GM18870 (cell line): Measurements from ENCODE around the gene DGCR6L.
"Not testable (repeated sequence)": the region's sequence is repeated elsewhere in the genome, so short reads cannot be mapped to it uniquely, and the experiment has no call there.

Source experiments
- ATAC-seq: cut with Tn5 transposase; IDR thresholded peaks from one replicate; pipeline ENCODE4 v1.9.1; 2021; ENCODE audit warnings: moderate library complexity; ENCODE audit not compliant: unreplicated experiment

The DGCR6L gene

GRCh38 chr22:20292673-20293232, 27.1 kb downstream of the DGCR6L start:
- no peak for ATAC-seq

DNA sequence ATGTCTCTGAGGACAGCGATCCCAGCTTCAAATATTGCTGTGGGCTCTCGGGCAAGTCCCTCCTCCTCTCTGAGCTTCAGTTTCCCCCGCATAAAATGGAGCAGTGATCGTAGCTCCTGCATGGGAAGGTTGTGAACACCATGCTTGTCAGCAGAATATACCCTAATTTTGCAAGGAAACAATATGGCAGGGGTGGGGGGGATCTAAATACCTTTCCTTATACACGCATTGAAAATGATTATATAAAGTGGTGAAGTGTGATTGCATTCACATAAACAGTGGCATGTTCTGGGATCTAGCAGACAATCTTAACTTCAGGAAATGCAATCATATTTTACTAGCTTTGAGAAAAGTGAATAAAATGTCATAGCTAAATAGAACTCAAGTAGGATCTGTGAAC, 27.8 kb downstream of the DGCR6L start:
- no peak for ATAC-seq

DNA sequence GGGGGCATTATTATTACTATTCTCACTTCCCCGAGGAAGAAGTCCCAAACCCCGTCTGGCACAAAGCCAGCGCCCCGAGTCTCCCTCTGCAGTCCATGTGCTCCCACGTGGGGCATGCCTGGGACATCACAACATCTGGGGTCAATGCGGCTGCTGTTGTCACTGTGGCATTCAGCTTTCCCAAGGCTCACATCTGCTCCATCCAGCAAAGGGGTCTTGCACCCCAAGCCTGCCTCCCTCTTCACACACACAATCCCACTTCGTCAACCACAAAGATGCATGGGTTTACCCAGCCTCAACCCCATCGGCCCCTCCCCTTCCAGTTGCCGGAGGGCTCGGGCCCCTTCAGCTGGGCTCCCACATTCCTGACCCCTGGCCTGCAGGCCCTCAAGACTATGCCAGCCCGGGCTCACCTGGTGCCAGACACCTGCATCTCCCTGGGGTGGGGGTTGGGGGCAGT, 28.2 kb downstream of the DGCR6L start:
- ATAC-seq, result no peak

- ATAC-seq, result no peak
These were observed 28.6 kb downstream of the DGCR6L start for GRCh38 chr22:20291249-20291586.

GRCh38 chr22:20290578-20291248, 29.1 kb downstream of the DGCR6L start:
- no peak for ATAC-seq

DNA sequence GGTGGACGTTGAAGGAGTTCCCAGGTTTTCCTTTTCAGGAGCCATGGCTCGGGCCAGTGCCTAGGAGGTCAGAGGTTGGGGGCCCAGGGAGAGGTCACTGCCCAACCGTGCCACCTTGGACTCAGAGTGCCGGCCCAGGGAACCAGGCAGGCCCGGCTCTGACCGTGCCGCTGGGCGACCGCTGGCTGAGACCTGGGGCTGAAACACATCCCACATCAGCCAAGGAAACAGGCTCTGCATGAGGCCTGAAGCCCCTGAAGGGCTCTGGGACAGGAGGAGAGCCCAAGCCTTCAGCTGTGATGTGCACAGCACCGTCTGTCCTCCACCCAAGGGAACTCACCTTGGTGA, 29.8 kb downstream of the DGCR6L start:
- ATAC-seq, result no peak

DNA sequence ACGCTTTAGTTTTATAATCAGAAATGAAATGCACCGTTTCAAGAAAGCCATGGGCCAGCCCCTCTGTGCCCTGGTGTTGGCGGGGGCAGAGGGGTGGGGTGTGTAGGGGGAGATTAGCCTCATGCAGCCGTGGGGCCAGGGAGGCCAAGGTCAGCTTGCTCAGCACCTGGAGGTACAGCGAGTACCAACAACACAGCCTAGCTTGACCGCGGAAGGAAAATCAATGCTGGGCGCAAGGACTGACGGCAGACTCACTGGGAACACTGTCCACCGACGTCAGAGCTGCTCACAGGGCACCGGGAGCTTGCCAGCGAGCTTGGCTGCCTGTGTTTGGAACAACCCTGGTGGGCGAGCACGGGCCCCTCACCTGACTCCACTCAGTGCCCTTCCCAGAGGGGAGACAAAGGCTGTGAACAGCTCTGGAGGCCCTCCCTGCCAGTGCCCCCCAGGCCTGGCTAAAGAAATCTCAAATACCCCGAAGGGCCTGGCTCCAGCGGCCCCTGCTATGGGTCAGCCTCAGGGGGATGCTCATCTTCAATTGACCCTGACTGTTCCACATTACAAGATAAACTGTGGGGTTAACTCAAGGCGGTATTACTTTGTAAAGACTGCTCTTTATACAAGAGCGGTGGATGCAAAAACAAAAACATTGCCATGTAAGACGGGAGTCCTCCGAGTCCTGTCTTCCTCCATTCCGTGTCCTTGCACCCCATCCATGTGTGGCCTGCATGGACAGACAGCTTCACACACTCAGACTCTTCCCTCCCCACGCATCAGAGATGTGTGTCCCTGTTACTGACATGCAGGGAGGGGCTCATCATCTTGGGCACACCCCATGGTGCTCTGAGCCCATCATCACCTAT, 30.4 kb downstream of the DGCR6L start:
- ATAC-seq, result not testable (repeated sequence)

GRCh38 chr22:20286784-20287423, 33.0 kb downstream of the DGCR6L start:
- not testable (repeated sequence) for ATAC-seq

DNA sequence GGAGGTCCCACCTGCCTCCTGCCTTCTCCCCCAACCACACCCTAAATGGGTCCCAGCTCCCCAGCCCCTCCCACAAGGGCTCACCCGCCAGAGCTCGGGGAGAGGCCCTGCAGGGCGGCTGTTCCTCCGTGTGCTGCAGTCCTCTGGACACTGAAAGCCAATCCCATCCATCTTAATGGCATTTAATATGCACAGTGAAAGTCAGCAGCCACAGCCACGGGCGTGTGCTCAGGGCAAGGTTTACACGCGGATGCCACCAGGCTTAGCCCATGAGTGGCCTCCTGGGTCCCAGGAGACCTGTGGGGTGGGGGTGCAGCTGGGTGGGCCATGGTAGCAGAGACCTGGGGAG, 33.6 kb downstream of the DGCR6L start:
- not testable (repeated sequence) for ATAC-seq

DNA sequence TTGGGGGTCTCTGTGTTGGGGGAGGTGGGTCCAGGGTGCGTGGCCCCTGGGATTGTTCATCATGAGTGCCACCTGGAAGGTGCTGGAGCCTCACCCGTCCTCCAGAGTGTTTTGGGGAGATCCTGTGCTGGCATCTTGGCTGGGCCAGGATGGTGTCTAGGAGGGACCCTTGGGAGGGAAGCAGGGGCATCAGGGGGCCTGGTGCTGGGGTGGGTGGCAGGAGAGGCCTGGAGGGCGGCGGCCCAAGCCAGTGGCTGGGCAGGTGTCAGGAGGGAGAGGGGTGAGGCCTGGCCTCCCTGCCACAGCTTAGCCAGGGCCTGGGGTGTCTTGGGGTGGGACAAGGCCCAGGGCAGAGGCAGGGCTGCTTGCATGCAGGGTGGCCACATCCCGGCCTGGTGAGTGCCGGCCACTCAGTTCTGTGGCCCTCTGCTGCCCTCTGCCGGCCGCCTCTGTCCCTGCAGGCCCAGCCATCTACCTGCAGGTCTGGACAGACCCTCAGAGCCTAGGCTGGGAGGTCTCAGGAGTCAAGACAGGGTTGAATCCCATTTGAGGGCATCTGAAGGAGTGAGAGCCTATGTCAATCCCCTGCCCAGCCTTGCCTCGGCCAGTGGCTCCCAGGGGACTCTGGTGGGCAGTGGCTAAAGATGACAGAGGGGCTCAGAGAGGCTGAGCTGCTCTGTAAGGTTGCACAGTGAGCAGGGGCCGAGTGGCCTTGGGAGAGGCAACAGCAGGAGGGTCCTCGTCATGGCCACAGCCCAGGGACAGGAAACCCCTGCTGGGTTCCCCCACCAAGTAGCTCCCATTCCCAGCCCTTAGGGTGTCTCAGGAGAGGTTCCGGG, 34.2 kb downstream of the DGCR6L start:
- ATAC-seq, result not testable (repeated sequence)

GRCh38 chr22:20284471-20285086, 35.3 kb downstream of the DGCR6L start:
- no peak for ATAC-seq

DNA sequence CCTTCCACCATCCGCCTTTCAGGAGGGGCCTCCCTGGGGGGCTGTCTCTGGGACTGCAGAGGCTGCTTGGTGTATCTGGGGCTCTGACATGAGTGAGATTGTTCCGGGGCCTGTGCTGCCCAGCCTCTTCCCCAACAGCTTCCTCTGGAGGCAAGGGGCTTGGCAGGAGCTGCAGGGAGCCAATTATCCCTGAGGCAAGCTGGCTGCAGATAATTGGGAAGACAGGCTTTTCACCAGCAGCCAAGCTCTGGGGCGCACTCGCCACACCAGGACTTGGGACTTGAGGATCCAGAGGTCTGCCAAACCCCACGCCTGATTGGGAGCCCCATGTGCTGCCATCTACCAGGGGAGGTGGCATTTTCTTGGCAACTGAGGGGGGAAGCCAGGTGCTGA, 36.2 kb downstream of the DGCR6L start:
- no peak for ATAC-seq

DNA sequence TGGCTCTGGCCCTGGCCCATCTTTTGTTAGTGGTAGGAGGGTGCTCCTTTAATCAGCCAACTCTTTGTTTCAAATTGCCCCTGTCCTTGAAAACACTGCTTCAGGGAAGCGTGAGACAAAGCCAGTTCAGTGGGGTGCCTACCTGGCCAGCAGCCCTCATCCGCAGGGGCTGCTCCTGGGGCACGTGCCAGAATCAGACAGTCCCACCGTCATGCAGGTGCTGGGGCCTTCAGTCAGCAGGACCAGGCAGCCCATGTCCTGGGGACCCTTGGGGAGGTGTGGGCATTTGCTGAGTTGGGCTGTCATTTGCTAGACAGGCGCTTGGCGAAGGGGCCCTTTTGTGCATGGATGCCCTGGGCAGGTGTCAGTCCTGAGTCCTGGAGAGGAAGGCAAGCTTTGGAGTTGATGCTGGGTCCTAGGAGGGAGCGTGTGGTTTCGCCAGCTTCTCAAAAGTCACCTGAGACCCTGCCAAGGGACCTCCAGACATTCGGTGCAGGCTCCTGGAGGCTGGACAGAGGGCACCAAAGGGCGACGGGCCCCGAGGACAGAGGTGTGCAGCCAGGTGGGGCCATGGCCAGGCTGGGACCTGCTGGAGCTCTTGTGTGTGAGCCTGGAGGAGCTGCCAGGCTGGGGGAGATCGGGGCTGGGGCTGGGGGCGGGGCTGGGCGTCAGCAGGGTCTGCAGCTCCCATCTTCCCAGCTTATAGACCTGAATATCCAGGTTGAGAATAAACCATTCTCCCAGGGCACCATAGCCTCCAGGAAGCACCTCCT, 36.8 kb downstream of the DGCR6L start:
- no peak for ATAC-seq

- ATAC-seq, result no peak
These were observed 38.0 kb downstream of the DGCR6L start for GRCh38 chr22:20281891-20282290.

DNA sequence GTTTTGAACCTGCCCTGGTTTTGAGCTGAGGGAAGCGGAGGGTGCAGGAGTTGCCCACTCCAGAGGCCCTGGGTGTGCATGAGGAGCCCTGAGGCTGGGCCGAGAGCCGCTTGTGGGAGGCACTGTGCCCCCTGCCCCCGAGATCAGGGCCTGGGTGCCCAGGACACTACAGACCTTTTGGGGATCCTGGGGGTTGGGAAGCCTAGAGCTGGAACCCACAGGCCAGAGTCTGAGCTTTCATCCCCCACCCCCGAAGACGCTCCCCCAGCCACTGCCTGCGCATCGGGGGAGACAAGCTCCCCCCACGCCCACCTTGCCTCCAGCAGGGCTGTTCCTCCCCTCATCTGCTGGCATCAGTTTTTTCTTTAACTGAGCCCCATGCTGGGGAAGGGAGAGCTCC, 38.4 kb downstream of the DGCR6L start:
- ATAC-seq, result not testable (repeated sequence)

GRCh38 chr22:20280866-20281265, 39.0 kb downstream of the DGCR6L start:
- ATAC-seq, result no peak

GRCh38 chr22:20280163-20280562, 39.7 kb downstream of the DGCR6L start:
- ATAC-seq, result not testable (repeated sequence)

GRCh38 chr22:20279662-20280134, 40.2 kb downstream of the DGCR6L start:
- no peak for ATAC-seq

- not testable (repeated sequence) for ATAC-seq
These were observed 41.0 kb downstream of the DGCR6L start for GRCh38 chr22:20278726-20279490.
